GM10248 (cell line): Measurements from ENCODE around the gene LDLRAD4.

Experiments used
- CTCF ChIA-PET: fragments of 300-600 bp; sonication (Branson Sonifier 250); formaldehyde crosslinking; extraction: SDS; loops from one replicate; lab custom pipeline; 2021; ENCODE audit warnings: antibody characterized with exemption; lab: Yijun Ruan, JAX
- POLR2A ChIA-PET: fragments of 350-650 bp; sonication (Branson Sonifier 250); formaldehyde crosslinking; extraction: SDS; loops from one replicate; lab custom pipeline; 2020; ENCODE audit warnings: antibody characterized with exemption; lab: Yijun Ruan, JAX
- DNase-seq: peaks from one replicate; pipeline ENCODE4 v3.0.0; 2012; ENCODE audit errors: extremely low spot score
- TF ChIP-seq, protein P1 (sequence below): IDR thresholded peaks from 2 replicates; pipeline ENCODE4 v1.5.1; 2012; ENCODE audit warnings: mild to moderate bottlenecking, low read depth; ENCODE audit errors: extremely low read depth, missing control alignments, control extremely low read depth

LDLRAD4 gene

DNA sequence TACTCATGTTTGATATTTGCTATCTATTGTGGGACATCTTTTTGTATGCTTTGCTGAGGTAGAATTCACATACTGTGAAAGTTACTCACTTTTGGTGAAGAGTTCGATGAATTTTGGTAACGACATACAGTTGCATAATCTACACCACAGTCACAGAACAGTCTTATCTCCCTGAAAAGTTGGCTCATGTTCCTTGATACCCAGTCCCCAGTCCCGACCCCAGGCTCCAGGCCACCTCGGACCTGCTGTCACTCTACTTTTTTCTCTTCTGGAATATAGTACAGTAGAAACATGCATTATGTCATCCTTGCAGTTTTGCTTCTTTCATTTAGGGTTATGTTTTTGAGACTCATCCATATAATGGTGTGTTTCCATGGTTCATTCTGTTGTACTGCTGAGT, 316.1 kb downstream of the LDLRAD4 start:
- ChIA-PET CTCF (interaction anchor here (1.4 kb wide), 1 partner anchor 14 kb away, joined by 3 read pairs; no protein-coding TSS in a partner anchor), POLR2A (no interaction called here)
- TF ChIP-seq, protein P1, sequence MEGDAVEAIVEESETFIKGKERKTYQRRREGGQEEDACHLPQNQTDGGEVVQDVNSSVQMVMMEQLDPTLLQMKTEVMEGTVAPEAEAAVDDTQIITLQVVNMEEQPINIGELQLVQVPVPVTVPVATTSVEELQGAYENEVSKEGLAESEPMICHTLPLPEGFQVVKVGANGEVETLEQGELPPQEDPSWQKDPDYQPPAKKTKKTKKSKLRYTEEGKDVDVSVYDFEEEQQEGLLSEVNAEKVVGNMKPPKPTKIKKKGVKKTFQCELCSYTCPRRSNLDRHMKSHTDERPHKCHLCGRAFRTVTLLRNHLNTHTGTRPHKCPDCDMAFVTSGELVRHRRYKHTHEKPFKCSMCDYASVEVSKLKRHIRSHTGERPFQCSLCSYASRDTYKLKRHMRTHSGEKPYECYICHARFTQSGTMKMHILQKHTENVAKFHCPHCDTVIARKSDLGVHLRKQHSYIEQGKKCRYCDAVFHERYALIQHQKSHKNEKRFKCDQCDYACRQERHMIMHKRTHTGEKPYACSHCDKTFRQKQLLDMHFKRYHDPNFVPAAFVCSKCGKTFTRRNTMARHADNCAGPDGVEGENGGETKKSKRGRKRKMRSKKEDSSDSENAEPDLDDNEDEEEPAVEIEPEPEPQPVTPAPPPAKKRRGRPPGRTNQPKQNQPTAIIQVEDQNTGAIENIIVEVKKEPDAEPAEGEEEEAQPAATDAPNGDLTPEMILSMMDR = no peak
- DNase-seq = no peak

DNA sequence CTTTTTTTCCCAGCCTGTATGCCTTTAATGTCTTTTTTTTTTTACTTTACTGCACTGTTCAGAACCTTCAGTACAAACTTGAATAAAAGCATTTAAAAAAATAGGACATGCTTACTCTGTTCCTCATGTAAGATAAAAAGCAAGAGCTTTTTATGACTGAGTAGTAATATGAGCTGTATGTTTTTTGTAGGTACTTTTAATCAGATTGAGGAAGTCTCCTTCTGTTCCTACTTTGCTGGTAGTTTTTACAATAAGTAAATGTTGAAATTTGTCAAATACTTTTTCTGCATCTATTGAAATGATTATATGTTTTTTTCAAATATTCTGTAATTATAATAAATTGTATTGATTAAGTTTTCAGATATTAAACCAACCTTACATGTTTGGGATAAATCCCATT, 318.0 kb downstream of the LDLRAD4 start:
- POLR2A ChIA-PET = no interaction called here
- CTCF ChIA-PET = interaction anchor here (1.0 kb wide), 1 partner anchor 9 kb away, joined by 3 read pairs; no protein-coding TSS in a partner anchor

DNA sequence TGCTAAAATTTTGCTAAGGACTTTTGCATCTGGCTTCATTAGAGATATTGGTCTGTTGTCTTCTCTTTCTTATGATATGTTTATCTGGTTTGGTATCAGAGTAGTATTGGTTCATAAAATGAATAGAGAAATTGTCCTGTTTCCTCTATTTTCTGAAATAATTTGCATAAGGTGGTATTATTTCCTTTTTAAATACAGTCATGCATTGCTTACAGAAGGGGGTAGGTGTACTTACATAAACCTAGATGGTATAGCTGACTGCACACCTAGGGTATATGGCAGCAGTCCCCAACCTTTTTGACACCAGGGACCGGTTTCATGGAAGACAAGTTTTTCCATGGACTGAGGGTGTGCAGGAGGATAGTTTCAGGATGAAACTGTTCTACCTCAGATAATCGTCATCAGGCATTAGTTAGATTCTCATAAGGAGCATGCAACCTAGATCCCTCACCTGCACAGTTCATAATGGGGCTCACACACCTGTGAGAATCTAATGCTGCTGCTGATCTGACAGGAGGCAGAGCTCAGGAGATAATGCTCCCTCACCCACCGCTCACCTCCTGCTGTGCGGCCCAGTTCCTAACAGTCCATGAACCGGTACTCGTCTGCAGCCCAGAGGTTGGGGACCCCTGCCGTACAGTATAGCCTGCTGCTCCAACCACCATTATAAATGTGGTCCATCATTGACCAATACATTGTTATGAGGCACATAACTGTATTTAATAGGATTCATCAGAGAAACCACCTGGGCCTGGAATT, 318.6 kb downstream of the LDLRAD4 start:
- ChIA-PET POLR2A (no interaction called here), CTCF (no interaction called here)
- DNase-seq = no peak
- TF ChIP-seq, protein P1 = no peak

More for the DNA sequence above, 318.0 kb downstream of the LDLRAD4 start:
- TF ChIP-seq, protein P1 = no peak
- no peak for DNase-seq

DNA sequence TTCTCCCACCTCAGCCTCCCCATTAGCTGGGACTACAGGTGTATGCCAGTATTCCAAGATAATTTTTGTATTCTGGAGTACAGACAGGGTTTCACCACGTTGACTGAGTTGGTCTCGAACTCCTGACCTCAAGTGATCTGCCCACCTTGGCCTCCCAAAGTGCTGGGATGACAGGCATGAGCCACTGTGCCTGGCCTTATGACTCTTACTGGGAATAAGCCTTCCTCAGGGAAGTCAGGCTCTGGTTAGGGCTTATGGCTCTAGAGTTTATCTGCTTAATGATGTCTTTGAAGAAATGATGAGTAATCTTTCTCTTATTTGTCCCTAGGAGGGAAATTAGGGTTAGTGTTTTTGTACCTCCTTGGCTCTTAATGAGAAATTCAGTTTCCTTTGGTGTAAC, 320.1 kb downstream of the LDLRAD4 start:
- DNase-seq = no peak
- POLR2A ChIA-PET = no interaction called here
- TF ChIP-seq, protein P1 = no peak
- CTCF ChIA-PET = interaction anchor here (0.8 to 1.3 kb wide), 6 partner anchors 8 to 30 kb away, joined by 3 to 6 read pairs (median 5); no protein-coding TSS in a partner anchor

DNA sequence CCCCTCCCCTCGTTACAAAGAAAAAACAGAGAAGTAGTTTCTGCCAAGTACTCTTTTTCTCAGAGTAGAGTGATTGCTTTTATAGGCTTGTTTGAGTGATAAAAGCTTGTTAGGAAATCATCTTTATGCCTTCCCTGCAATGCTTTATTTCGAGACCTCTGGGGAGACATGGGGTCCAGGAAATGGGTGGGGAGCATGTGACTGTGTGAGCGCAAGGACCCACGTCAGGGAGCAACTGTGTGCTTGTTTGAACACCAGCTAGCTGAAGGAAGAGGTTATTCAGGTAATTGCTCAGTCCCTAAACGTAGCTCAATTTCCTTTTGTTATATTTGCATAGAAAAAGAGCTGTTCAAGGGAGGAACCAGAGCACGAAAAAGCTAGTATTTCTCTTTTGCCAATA, 320.5 kb downstream of the LDLRAD4 start:
- CTCF ChIA-PET = interaction anchor here (0.8 to 1.3 kb wide), 6 partner anchors 8 to 31 kb away, joined by 3 to 6 read pairs (median 5); no protein-coding TSS in a partner anchor
- POLR2A ChIA-PET = no interaction called here
- TF ChIP-seq, protein P1 = no peak

DNA sequence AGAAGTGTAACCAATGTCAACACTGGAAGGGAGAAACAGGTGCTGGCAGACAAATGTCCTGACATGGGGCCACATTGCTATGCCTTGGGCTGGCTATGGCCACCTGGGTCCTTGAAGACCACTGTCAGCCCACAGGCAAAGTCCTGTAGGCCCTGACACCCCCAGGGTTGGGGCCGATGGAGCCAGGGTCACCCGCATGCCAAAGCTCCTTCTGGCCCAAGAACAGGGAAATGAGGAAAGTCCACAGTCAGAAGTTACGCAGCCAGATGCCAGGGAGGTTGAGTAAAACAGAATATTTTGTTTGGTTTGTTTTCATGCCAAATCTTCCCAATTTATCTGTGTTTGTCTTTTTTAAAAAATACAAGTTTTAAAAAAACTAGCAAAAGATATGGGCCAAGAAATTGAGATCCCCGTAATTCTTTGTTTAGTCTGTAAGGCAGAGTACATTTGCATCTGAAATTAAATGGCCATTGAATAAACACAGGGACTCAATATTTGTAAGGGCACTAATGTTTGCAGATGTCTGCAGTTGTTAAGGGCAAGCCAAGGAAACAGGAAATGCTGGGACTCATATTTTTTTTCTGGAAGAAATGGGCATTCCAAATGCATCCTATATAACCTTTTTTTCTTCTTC, 321.4 kb downstream of the LDLRAD4 start:
- TF ChIP-seq, protein P1 = no peak
- CTCF ChIA-PET = interaction anchor here (1.1 to 1.3 kb wide), 4 partner anchors 9 to 32 kb away, joined by 3 to 5 read pairs (median 4); no protein-coding TSS in a partner anchor
- no peak for DNase-seq
- POLR2A ChIA-PET = no interaction called here

More for the DNA sequence above, 320.5 kb downstream of the LDLRAD4 start:
- no peak for DNase-seq
